Raji (cell line): ENCODE measurements around the gene SPACA4.

ENCODE experiments used
- POLR2A ChIP-seq: IDR thresholded peaks from 2 replicates; pipeline ENCODE4 v1.6.1; 2011; ENCODE audit warnings: low read depth, low read length, control low read depth; ENCODE audit not compliant: insufficient read depth

The SPACA4 gene

DNA sequence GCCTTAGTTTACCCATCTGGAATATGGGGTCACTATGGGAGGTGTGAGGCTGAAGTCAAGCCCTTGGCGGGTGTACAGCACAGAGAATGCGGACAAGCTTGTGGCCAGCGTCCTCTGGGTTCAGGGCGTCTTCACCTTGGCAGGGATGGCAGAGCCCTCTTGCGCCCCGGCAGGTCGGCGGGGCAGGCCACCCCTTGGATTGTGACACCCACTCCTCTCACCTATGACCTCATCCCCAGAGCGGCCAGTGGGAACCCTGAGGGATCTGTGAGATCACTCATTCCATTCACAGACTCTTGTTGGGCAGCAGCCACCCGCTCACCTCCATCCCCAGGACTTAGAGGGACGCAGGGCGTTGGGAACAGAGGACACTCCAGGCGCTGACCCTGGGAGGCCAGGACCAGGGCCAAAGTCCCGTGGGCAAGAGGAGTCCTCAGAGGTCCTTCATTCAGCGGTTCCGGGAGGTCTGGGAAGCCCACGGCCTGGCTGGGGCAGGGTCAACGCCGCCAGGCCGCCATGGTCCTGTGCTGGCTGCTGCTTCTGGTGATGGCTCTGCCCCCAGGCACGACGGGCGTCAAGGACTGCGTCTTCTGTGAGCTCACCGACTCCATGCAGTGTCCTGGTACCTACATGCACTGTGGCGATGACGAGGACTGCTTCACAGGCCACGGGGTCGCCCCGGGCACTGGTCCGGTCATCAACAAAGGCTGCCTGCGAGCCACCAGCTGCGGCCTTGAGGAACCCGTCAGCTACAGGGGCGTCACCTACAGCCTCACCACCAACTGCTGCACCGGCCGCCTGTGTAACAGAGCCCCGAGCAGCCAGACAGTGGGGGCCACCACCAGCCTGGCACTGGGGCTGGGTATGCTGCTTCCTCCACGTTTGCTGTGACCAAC, at the start of gene SPACA4:
TSS of gene SPACA4 (plus strand) at position 280 of the 896 bp plus-strand sequence. CDS start at position 517, 237 bp downstream.
- no peak for TF ChIP-seq POLR2A

- no peak for TF ChIP-seq POLR2A
These were observed 49.7 kb upstream of the SPACA4 start for GRCh38 chr19:48556825-48557224.

DNA sequence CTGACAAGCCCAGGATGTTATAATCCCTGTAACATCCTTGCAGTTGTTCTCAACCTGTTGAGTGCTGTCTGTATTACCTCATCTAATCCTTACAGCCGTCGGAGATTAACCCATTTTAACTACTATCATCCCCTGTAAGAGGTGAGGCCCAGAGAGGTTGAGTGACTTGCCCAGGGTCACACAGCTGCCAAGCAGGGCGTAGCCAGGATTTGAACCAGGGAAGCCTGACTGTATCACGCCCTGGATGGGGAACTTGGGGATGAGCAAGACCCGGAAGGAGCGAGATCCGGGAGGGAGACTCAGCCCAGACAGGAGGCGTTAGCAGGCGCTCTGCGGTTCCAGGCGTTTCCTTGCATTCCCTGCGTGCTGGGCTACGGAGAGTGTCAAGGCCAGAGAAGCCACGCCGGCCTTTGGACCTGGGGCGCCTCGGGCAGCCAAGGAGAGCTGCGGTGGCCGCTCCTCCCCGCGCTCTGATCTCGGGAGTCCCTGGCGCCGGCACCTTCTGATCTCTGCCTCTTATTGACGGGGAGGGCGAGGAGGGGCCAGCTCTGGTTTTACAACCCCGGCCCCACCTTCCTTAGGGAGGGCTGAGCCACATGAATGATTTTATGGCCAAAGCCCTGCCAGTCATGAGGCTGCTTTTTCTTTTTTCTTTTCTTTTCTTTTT, 48.4 kb upstream of the SPACA4 start:
- TF ChIP-seq POLR2A: no peak

DNA sequence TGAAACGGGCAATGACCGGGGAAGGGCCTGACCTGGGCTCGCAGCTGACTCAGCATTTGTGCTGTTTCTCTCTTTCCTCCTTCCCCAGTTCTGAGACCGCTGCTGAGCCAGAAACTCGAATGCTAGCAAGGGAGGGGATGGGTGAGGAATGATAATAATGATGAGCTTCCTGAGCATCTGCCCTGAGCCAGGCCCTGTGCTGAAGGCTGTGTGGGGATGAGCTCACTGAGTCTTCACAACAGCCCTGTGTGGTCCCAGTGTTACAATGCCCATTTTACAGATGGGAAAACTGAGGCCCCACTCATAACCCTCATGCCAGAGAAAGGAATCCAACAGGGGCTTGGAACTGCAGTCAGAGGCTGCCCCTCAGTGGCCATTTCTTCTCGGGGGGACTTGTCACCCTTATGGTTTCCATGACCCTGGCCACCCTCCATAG, 46.4 kb upstream of the SPACA4 start:
- no peak for TF ChIP-seq POLR2A

DNA sequence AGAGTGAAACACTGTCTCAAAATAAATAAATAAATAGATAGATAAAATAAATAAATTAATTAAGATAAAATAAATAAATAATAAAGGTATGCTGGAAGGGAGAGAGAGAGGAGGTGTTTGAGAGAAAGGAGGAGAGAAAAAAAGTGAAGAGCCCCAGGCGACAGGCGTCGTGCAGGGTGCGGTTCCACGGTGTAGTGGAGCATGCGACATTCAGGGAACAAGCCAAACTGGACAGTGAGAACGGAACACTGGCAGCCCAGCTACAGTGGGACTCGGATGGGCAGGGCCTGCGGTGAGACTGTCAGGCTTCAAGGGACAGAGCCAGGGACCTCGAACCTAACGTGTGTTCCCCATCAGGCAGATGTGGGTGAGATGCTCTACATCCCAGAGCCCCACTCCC, 45.1 kb upstream of the SPACA4 start:
- TF ChIP-seq POLR2A: no peak

GRCh38 chr19:48565090-48565489, 41.5 kb upstream of the SPACA4 start:
- no peak for TF ChIP-seq POLR2A

DNA sequence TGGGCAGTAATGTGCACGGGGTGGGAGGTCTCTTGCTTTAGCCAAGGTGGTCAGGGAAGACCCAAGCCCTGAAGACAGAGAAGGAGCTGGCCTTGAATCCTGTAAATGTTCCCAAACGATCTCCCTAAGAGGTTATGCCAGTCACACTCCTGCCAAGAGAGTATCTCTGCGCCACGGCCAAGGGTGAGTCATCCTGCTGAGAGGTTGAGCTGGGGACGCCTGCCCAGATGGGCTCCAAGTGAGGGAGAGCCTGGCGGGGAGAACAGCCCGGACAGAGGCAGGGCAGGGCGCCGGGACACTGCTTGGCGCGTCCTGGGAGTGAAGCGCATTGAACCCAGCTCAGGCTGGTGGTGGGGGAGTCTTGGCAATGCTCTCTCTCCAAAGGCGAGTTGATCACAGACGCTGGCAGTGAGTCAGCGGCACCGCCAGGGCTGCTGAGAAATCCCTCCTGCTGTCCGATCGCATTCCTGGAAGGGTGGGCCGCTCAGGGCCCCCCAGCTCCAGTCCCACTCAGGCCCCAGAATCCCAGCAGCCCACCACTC, 38.1 kb upstream of the SPACA4 start:
- TF ChIP-seq POLR2A: no peak

- TF ChIP-seq POLR2A: no peak
These were observed 36.7 kb upstream of the SPACA4 start for GRCh38 chr19:48569814-48570213.

DNA sequence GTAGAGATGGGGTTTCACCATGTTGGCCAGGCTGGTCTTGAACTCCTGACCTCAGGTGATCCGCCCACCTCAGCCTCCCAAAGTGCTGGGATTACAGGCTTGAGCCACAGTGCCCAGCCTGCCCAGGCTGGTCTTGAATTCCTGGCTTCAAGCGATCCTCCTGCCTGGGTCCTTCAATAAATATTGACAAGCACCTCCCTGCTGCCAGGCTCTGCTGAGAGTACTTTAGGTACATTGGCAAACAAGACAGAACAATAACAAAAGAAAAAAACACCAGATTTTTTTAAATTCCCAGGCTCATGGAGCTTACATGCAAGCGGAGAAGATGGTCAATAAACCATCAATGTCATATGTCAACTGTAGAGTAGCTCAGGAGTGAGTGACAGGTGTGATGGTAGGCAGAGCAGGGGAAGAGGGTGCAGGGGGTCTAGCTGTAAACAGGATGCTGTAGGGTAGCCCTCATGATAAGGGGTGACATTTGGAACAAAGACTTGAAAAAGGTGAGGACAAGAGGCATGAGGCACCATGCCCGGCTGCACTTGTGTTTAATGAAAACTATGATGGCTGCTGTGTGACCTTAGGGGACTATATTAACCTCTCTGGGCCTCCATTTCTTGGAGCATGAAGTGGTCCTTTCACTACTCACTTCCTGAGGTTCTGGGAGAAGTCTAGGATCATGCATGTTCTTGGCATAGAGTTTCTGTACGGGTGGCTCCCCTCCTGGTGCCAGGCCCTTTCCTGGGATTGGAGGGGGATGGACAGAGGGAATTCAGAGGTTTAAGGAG, 35.0 kb upstream of the SPACA4 start:
- no peak for TF ChIP-seq POLR2A

DNA sequence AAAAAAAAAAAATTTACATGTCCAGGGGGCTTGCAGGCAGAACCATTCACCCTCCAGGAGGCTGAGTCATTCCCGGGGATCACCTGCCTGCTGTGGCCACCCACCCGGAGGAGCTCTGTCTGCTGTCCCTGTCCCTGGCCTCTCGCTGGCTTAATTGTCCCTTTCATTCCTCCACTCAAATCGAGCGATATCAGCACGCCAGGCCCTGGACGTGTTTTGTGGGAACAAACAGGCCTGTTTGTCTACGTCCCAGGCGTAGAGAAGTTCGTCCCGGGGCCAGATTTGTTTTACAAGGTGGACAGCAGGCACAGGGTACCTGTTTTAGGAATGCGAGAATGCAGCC, 33.4 kb upstream of the SPACA4 start:
- no peak for TF ChIP-seq POLR2A

DNA sequence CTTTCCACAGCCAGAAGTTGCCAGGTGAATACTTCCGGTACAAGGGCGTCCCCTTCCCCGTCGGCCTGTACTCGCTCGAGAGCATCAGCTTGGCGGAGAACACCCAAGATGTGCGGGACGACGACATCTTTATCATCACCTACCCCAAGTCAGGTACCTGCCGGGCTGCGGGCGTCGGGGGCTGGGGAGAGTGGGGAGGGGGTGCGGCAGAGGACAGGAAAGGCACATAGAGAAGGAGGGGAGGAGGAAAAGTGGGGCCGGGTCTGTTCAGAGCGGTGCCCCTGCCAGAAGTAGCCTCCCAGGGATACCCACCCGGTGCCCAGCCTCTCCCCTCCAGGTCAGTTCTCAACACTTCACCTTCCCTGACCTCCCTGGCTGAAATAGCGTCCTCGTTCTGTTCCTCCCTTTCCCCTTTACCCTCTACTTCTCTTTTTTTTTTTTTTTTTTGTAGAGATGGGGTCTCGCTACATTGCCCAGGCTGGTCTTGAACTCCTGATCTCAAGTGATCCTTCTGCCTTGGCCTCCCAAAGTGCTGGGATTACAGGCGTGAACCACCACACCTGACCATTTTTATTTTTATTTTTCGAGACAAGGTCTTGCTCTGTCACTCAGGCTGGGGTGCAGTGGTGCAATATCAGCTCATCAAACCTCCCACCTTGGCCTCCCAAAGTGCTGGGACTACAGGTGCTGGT, 30.5 kb upstream of the SPACA4 start:
- no peak for TF ChIP-seq POLR2A

DNA sequence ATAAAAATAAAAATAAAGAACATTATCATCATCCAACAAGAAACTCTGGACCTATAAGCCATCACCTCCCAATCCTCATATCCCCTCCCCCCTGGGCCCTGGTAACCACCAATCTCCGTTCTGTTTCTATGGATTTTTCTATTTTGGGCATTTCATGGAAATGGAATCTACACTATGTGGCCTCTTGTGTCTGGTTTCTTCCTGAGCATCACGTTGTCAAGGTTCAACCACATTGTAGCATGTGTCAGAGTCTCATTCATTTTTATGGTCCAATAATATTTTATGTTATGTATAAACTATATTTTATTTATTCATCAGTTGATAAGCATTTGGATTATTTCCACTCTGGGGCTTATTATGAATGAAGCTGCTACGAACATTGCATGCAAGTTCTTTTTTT, 27.7 kb upstream of the SPACA4 start:
- TF ChIP-seq POLR2A: no peak

DNA sequence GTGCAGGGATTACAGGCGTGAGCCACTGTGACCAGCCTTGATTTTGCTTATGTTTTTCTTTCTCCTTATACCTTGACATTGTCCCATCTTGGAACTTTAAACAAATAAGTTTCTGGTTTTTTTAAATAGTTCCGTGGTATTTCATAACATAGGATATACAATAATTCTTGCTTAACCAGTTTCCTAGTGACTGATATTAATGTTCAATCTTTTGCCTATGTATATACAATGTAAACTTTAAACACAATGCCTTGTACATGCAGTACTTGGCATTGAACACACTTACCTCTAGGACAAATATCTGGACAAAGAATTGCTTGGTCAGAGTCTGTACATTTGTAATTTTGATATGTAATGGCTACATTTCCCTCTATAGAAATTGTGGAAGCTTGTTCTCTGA, 24.4 kb upstream of the SPACA4 start:
- TF ChIP-seq POLR2A: no peak

GRCh38 chr19:48587387-48587786, 19.2 kb upstream of the SPACA4 start:
- no peak for TF ChIP-seq POLR2A
